OCI-LY7 (cell line): ENCODE measurements around the gene DLGAP4. TPM values are rescaled to one million over a fixed set of nuclear protein-coding genes. Genes with fewer than 3 reads are reported as not detected.
A peak's percentile ranks its signal among the peaks of the same experiment; 100 is the strongest.

Source experiments
- BruUV-seq: library from RNA; stranded (reverse); fragments of 400-500 nt; replicated peaks from 2 replicates; lab custom pipeline; 2021; lab: Mats Ljungman, UMichigan
- CTCF ChIA-PET: fragments of 300-600 bp; sonication (Branson Sonifier 250); formaldehyde crosslinking; loops from one replicate; lab custom pipeline; 2022; ENCODE audit warnings: antibody characterized with exemption; ENCODE audit not compliant: unreplicated experiment; lab: Charles Lee
- POLR2A ChIA-PET: fragments of 300-600 bp; sonication (Branson Sonifier 250); formaldehyde crosslinking; loops from one replicate; lab custom pipeline; 2022; ENCODE audit warnings: antibody characterized with exemption; lab: Charles Lee
- DNase-seq: peaks from one replicate; pipeline ENCODE4 v3.0.0-alpha.2; 2015; ENCODE audit warnings: low spot score
- H2AFZ ChIP-seq: fragments of 200-600 bp; sonication (generic), shearing (Covaris generic); 2 replicates; pipeline ENCODE4 v1.6.1; 2014; ENCODE audit warnings: mild to moderate bottlenecking, antibody characterized with exemption, low read length, moderate library complexity
- H3K27ac ChIP-seq: fragments of 200-600 bp; sonication (generic); 2 replicates; pipeline ENCODE4 v1.5.1; 2014; ENCODE audit warnings: mixed run types, low read depth, mild to moderate bottlenecking, moderate library complexity, low read length, inconsistent platforms; ENCODE audit not compliant: poor library complexity, severe bottlenecking
- H3K36me3 ChIP-seq: fragments of 200-600 bp; sonication (generic); 2 replicates; pipeline ENCODE4 v1.6.1; 2014; ENCODE audit warnings: mild to moderate bottlenecking, antibody characterized with exemption, low read length, moderate library complexity, mixed read lengths; ENCODE audit not compliant: insufficient read depth
- H3K4me1 ChIP-seq: fragments of 200-600 bp; sonication (generic); 2 replicates; pipeline ENCODE4 v1.5.1; 2014; ENCODE audit warnings: mild to moderate bottlenecking, low read length; ENCODE audit not compliant: insufficient read depth, poor library complexity, severe bottlenecking
- H3K4me2 ChIP-seq: fragments of 200-600 bp; sonication (generic); 2 replicates; pipeline ENCODE4 v1.6.1; 2014; ENCODE audit warnings: mild to moderate bottlenecking, low read length
- H3K4me3 ChIP-seq: fragments of 200-600 bp; sonication (generic); 2 replicates; pipeline ENCODE4 v1.5.1; 2014; ENCODE audit warnings: mild to moderate bottlenecking, low read depth, low read length; ENCODE audit not compliant: poor library complexity, severe bottlenecking
- H3K79me2 ChIP-seq: fragments of 200-600 bp; sonication (generic); 2 replicates; pipeline ENCODE4 v1.6.1; 2016; ENCODE audit warnings: low read depth, mild to moderate bottlenecking, low read length, moderate library complexity, mixed read lengths; ENCODE audit not compliant: insufficient read depth
- H3K9me2 ChIP-seq: fragments of 200-600 bp; sonication (generic); 2 replicates; pipeline ENCODE4 v1.6.1; 2016; ENCODE audit warnings: mild to moderate bottlenecking, low read length, mixed read lengths; ENCODE audit not compliant: insufficient read depth
- H3K9me3 ChIP-seq: fragments of 200-600 bp; sonication (generic); 2 replicates; pipeline ENCODE4 v1.6.1; 2014; ENCODE audit warnings: mild to moderate bottlenecking, mixed run types, low read length, mixed read lengths
- H4K20me1 ChIP-seq: fragments of 200-600 bp; sonication (generic); 2 replicates; pipeline ENCODE4 v1.6.1; 2014; ENCODE audit warnings: mild to moderate bottlenecking, antibody characterized with exemption, low read length, moderate library complexity, mixed read lengths; ENCODE audit not compliant: insufficient read depth
- CTCF ChIP-seq: fragments of 200-600 bp; sonication (generic); conservative IDR thresholded peaks from 2 replicates; pipeline ENCODE4 v1.5.1; 2014; ENCODE audit warnings: mild to moderate bottlenecking, antibody characterized with exemption, low read length, moderate library complexity, mixed read lengths
- EZH2phosphoT487 ChIP-seq: fragments of 200-600 bp; sonication (generic); IDR thresholded peaks from 2 replicates; pipeline ENCODE4 v1.6.1; 2018; ENCODE audit warnings: low read depth, borderline replicate concordance, mild to moderate bottlenecking, mixed run types, antibody characterized with exemption, low read length, moderate library complexity, mixed read lengths
- intact Hi-C: fragments of 100-400 bp; cut with micrococcal nuclease; formaldehyde crosslinking; loops from one replicate; pipeline ENCODE4 v1.10.0; 2022; ENCODE audit not compliant: unreplicated experiment
- total RNA-seq, 2 experiments: library from RNA; depleted of rRNA in 1 of 2; stranded (reverse); fragments of >200 nt in 1 of 2; shearing (Covaris generic) in 1 of 2; gene quantifications; 2 replicates each; pipeline ENCODE4 v1.2.3, GENCODE V29; 2014 to 2022

The DLGAP4 gene
- total RNA-seq, 2 experiments from 2014 or later, result 7.7 to 41.6 TPM

GRCh38 chr20:36468149-36469000 lies 162.2 kb downstream of the DLGAP4 start:
- Histone ChIP-seq H3K36me3 (no peaks in the 10 kb centered on the region), H4K20me1 (no peaks in the 10 kb centered on the region), H3K4me1 (peaks cover 100% of the 10 kb centered on the region), H2AFZ (no peak overlapping the region), H3K4me3 (peak overlapping the region; percentile 35), H3K27ac (peak overlapping the region; percentile 62), H3K4me2 (peak overlapping the region; percentile 69), H3K9me3 (no peaks in the 10 kb centered on the region), H3K79me2 (peaks cover 65% of the 10 kb centered on the region), H3K9me2 (no peaks in the 10 kb centered on the region)
- DNase-seq, result peak; percentile 55
- intact Hi-C loops, result no loop called here
- TF ChIP-seq CTCF (no peak), EZH2phosphoT487 (no peak)
- BruUV-seq, result no TSS peak
- ChIA-PET POLR2A (interaction anchor here (0.5 kb wide), 1 partner anchor 138 kb away, joined by 3 read pairs; no protein-coding TSS in a partner anchor), CTCF (no interaction called here)

- no peaks in the 10 kb centered on the region for H3K36me3 ChIP-seq
- H3K27ac ChIP-seq, result peak overlapping the region; percentile 63
- DNase-seq, result no peak
- intact Hi-C loops, result loop anchor here (5.0 kb wide), 1 partner anchor 372 kb away; no protein-coding TSS in a partner anchor
- H3K9me2 ChIP-seq, result no peaks in the 10 kb centered on the region
- H3K4me2 ChIP-seq, result peak overlapping the region; percentile 65
- peaks cover 53% of the 10 kb centered on the region for H3K79me2 ChIP-seq
- H3K4me1 ChIP-seq, result peaks cover 91% of the 10 kb centered on the region
- no peaks in the 10 kb centered on the region for H3K9me3 ChIP-seq
- no TSS peak for BruUV-seq
- H3K4me3 ChIP-seq, result peak overlapping the region; percentile 42
- POLR2A ChIA-PET, result interaction anchor here (0.7 to 2.4 kb wide), 2 partner anchors 20 to 288 kb away, joined by 3 to 5 read pairs; no protein-coding TSS in a partner anchor
- H4K20me1 ChIP-seq, result no peaks in the 10 kb centered on the region
- no peak overlapping the region for H2AFZ ChIP-seq
- TF ChIP-seq CTCF, result no peak
- no peak for TF ChIP-seq EZH2phosphoT487
- CTCF ChIA-PET, result no interaction called here
Measured at GRCh38 chr20:36469973-36470372, 163.8 kb downstream of the DLGAP4 start.
